ENCODE results near the gene GLIPR2. TPM values are rescaled to one million over a fixed set of nuclear protein-coding genes. Genes with fewer than 3 reads are reported as not detected.

GLIPR2 gene
- total and polyA plus RNA-seq, 2 of the 4 experiments (the other 2 are of a cell fraction) = 35.8 to 43.3 TPM

- intact Hi-C loops (cut with micrococcal nuclease) = no loop called here
These were observed 7.4 kb upstream of the GLIPR2 start for GRCh38 chr9:36129139-36129538.

More at GRCh38 chr9:36129139-36129538, 7.4 kb upstream of the GLIPR2 start:
- DNase-seq = no peak
- Histone ChIP-seq H3K9ac (ENCODE audit: low read depth, low read length) (no peak overlapping the region), H2BK20ac (ENCODE audit: low read depth, low read length) (no peak overlapping the region), H2BK5ac (ENCODE audit: low read depth, low read length, poor library complexity, severe bottlenecking) (no peak overlapping the region), H3K14ac (replicated peaks; ENCODE audit: low read depth, low read length) (no peak overlapping the region), H3K56ac (ENCODE audit: extremely low read depth, insufficient read depth, low read length) (no peak overlapping the region), H2AFZ (replicated peaks; ENCODE audit: low read length, poor library complexity) (no peak overlapping the region), H3K4me3 (ENCODE audit: insufficient read depth, low read depth, low read length) (no peak overlapping the region), H2BK15ac (ENCODE audit: low read depth, low read length) (no peak overlapping the region), H3K18ac (ENCODE audit: low read depth, low read length) (no peak overlapping the region), H3K36me3 (ENCODE audit: control insufficient read depth, insufficient read depth, low read length) (peaks cover 17% of the 10 kb centered on the region), H2AK5ac (ENCODE audit: low read depth, low read length) (no peak overlapping the region), H4K8ac (ENCODE audit: low read depth in 2 of 2, low read length in 2 of 2) (no peak overlapping the region), H3K79me1 (ENCODE audit: low read depth in 1 of 2, low read length in 2 of 2) (no peaks in the 10 kb centered on the region), H4K20me1 (ENCODE audit: insufficient read depth, low read length) (no peaks in the 10 kb centered on the region), H3K4ac (ENCODE audit: low read depth, low read length) (no peak overlapping the region), H2BK120ac (ENCODE audit: low read depth, low read length) (no peak overlapping the region), H3K4me2 (ENCODE audit: low read depth, low read length) (no peak overlapping the region), H3K9me1 (ENCODE audit: insufficient read depth, low read length) (no peaks in the 10 kb centered on the region; the same call in 1 of the 2 replicates), H4K5ac (ENCODE audit: low read depth, low read length) (no peak overlapping the region), H3K4me1 (ENCODE audit: control insufficient read depth, insufficient read depth, low read length) (no peaks in the 10 kb centered on the region), H3K23ac (ENCODE audit: low read depth, low read length) (no peak overlapping the region), H3K27ac (ENCODE audit: insufficient read depth, low read length) (no peak overlapping the region), H3K27me3 (ENCODE audit: control insufficient read depth, insufficient read depth, low read length) (no peaks in the 10 kb centered on the region), H3K9me3 (ENCODE audit: control insufficient read depth, insufficient read depth, low read length) (no peaks in the 10 kb centered on the region), H4K91ac (ENCODE audit: insufficient read depth, low read depth, low read length) (no peak overlapping the region), H2AK9ac (replicated peaks; ENCODE audit: low read depth, low read length, poor library complexity) (no peak overlapping the region)
- TF ChIP-seq MAFK (IDR thresholded peaks at IDR 0.05; ENCODE audit: low read depth, low read length) = no peak
- TF ChIP-seq MAZ (IDR thresholded peaks at IDR 0.05; ENCODE audit: borderline replicate concordance, low read depth, low read length) = no peak
- no peak for TF ChIP-seq POLR2A (IDR thresholded peaks at IDR 0.05; ENCODE audit: low read depth, low read length)
- no peak for TF ChIP-seq RFX5 (IDR thresholded peaks at IDR 0.05; ENCODE audit: low read depth, low read length)
- TF ChIP-seq ELK1 (IDR thresholded peaks at IDR 0.05; ENCODE audit: borderline replicate concordance, low read depth, low read length) = no peak
- TF ChIP-seq CEBPB (IDR thresholded peaks at IDR 0.05; ENCODE audit: low read depth, low read length) = no peak
- TF ChIP-seq, protein P1, sequence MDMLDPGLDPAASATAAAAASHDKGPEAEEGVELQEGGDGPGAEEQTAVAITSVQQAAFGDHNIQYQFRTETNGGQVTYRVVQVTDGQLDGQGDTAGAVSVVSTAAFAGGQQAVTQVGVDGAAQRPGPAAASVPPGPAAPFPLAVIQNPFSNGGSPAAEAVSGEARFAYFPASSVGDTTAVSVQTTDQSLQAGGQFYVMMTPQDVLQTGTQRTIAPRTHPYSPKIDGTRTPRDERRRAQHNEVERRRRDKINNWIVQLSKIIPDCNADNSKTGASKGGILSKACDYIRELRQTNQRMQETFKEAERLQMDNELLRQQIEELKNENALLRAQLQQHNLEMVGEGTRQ (IDR thresholded peaks at IDR 0.05; ENCODE audit: low read depth, low read length) = no peak
- no peak for TF ChIP-seq BHLHE40 (IDR thresholded peaks at IDR 0.05; ENCODE audit: low read depth, low read length)
- no peak for TF ChIP-seq CTCF (conservative IDR thresholded peaks at IDR 0.05; ENCODE audit: low read depth, low read length)
- TF ChIP-seq RCOR1 (IDR thresholded peaks at IDR 0.05; ENCODE audit: insufficient replicate concordance, low read length) = no peak
- TF ChIP-seq NFE2L2 (IDR thresholded peaks at IDR 0.05; ENCODE audit: low read depth, low read length) = no peak
- no peak for TF ChIP-seq SMC3 (IDR thresholded peaks at IDR 0.05; ENCODE audit: low read depth, low read length)
- TF ChIP-seq RAD21 (IDR thresholded peaks at IDR 0.05; ENCODE audit: low read length) = no peak
- TF ChIP-seq CHD1 (IDR thresholded peaks at IDR 0.05; ENCODE audit: low read depth, low read length) = no peak
- ChIA-PET CTCF (interaction anchor here (0.6 kb wide), 1 partner anchor 356 kb away, joined by 3 read pairs; no protein-coding TSS in a partner anchor), POLR2A (ENCODE audit: unreplicated experiment) (no interaction called here)
- no peak for ATAC-seq (ENCODE audit: low read depth)
- in situ Hi-C loops (cut with MboI; ENCODE audit: low sequenced_read_pairs) (no loop called here), dilution Hi-C loops (cut with HindIII; ENCODE audit: low sequenced_read_pairs, unreplicated experiment) (no loop called here)
- BruUV-seq (replicated peaks) = no TSS peak
- WGBS, 2 experiments (ENCODE audit: extremely low coverage in 2 of 2, insufficient read length in 1 of 2) = no CpG with 5 or more reads among the region's 12 CpGs
